GM21529 (cell line): ENCODE measurements around the gene TMEM63A.
A peak's percentile ranks its signal among the peaks of the same experiment; 100 is the strongest.
"Not testable (repeated sequence)": the region's sequence is repeated elsewhere in the genome, so short reads cannot be mapped to it uniquely, and the experiment has no call there.

Experiments used
- ATAC-seq: cut with Tn5 transposase; IDR thresholded peaks from one replicate; pipeline ENCODE4 v1.9.1; 2021; ENCODE audit not compliant: unreplicated experiment

The TMEM63A gene

GRCh38 chr1:225881959-225882693, at the start of gene TMEM63A:
Gene TMEM63A (minus strand): TSS chr1:225882380. CDS start chr1:225877580, 4,800 bp downstream.
- peak; percentile 76 for ATAC-seq

- no peak for ATAC-seq
These were observed 49.3 kb upstream of the TMEM63A start for GRCh38 chr1:225931270-225932136.

DNA sequence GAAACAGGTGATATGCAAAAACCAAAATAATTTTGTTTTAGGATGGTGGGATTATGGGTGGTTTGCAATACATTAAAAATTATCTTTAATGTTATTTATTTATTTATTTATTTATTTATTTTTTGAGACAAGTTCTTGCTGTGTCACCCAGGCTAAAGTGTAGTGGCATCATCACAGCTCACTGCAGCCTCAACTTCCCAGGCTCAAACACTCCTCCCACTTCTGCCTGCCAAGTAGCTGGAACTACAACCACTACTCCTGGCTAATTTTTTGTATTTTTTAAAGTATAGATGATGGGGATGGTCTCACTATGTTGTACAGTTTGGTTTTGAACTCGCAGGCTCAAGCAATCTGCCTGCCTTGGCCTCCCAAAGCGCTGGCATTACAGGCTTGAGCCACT, 48.4 kb upstream of the TMEM63A start:
- ATAC-seq, result no peak

DNA sequence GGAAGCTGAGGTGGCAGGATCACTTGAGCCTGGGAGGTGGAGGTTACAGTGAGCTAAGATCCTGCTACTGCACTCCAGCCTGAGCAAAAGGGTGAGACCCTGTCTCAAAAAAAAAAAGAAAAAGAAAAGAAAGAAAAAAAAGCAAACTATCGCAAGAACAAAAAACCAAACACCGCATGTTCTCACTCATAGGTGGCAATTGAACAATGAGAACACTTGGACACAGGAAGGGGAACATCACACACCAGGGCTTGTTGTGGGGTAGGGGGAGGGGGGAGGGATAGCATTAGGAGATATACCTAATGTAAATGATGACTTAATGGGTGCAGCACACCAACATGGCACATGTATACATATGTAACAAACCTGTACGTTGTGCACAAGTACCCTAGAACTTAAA, 47.3 kb upstream of the TMEM63A start:
- not testable (repeated sequence) for ATAC-seq

DNA sequence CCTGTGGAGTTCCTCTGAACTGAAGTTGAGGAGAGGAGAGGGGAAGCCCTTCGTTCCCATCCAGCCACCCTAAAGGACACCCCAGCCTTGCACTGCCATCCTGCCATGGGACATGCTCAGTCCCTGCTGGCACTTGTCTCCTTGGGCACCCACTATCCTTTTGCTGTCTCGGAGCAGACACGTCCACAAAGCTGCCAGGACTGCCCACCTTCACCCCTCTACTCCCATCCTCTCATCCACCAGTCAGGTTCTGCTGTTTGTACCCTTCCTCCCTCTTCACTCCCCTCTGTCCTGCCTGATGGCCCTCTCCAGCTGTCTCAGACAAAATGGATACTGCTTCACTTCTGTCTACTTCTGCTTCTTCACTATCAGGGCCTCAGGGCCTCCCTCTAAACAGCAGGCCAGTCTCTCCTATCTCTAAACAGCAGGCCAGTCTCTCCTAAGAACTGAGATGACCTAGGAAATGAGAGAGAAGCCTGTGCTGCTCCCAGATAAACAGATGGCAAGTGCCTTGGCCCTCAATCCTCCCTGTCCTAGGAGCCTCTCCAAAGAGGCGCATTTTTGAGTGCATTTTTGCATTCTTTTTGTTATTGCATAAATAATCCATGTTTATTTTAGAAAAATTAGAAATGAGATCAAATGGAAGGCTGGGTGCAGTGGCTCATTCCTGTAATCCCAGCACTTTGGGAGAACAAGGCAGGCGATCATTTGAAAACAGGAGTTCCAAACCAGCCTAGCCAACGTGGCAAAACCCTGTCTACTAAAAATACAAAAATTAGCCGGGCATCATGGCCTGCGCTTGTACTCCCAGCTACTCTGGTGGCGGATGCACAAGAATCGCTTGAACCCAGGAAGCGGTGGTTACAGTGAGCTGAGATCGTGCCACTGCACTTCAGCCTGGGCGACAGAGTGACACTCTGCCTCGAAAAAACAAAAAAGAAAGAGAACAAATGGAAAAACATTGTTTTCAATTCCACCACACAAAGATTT, 46.3 kb upstream of the TMEM63A start:
- ATAC-seq, result no peak

- no peak for ATAC-seq
These were observed 44.5 kb upstream of the TMEM63A start for GRCh38 chr1:225926551-225927113.

DNA sequence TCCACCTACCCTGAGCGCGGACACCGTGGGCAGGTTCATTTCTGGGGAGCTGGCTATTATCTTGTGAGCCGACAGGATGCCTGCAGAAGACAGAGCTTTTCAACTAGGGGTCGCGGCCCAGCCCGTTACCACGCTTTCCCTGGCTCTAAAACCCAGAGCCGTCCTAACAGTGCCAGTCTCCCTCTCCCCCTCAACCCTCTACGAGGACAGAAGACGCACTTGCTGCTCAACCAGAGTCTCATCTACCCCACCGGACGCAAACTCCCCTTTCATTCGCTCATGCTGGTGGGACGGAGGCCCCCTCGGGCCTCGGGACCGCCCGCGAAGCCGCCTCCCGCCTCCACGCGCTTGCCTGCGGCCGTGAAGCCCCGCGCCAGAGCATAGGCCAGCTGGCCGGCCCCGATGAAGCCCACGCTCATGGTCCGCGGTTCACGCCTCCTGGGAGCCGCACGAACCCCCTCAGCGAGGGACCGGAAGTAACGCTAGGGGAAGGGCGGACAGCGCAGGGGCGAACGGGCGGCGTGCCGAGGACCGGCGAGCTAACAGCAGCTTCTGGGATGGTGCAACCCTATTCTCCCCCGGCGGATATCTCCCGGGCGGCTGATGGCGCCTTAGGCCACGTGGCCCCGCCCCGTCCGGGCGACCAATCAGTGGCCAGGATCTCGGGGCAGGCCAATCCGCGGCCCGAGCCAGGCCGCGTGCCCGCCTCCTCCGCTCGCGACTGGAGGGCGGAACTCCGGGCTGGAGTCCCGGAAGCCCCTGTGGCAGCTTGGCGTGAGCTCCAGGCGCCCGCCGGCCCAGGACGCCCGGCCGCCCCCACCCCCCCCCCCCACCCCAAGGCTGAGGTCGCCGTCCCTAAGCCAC, 41.7 kb upstream of the TMEM63A start, which contains the start of gene PYCR2:
Gene PYCR2 (minus strand): TSS at position 559 of the 864 bp plus-strand sequence. CDS start 140 bp downstream, at position 419.
- peak; percentile 97 for ATAC-seq

- no peak for ATAC-seq
These were observed 41.2 kb upstream of the TMEM63A start for GRCh38 chr1:225923381-225923691.

- ATAC-seq, result no peak
These were observed 39.8 kb upstream of the TMEM63A start for GRCh38 chr1:225921734-225922709.

GRCh38 chr1:225919906-225920305, 37.7 kb upstream of the TMEM63A start:
- ATAC-seq, result no peak

GRCh38 chr1:225918280-225918679, 36.1 kb upstream of the TMEM63A start:
- ATAC-seq, result no peak

DNA sequence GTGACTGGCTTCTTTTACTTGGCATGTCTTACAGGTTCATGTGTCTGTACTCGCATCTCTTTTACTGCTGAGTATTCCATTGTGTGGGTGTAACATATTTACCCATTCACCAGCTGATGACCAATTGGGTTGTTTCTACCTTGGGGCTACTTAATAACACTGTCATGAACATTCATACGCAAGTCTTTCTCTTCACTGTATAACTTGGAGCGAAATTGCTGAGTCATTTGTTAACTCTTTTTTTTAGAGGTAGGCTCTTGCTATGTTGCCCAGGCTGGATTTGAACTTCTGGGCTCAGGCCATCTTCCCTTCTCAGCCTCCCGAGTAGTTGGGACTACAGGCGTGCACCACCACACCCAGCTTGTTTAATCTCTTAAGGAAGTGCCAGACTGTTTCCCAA, 35.4 kb upstream of the TMEM63A start:
- no peak for ATAC-seq

GRCh38 chr1:225917101-225917500, 34.9 kb upstream of the TMEM63A start:
- ATAC-seq, result no peak

DNA sequence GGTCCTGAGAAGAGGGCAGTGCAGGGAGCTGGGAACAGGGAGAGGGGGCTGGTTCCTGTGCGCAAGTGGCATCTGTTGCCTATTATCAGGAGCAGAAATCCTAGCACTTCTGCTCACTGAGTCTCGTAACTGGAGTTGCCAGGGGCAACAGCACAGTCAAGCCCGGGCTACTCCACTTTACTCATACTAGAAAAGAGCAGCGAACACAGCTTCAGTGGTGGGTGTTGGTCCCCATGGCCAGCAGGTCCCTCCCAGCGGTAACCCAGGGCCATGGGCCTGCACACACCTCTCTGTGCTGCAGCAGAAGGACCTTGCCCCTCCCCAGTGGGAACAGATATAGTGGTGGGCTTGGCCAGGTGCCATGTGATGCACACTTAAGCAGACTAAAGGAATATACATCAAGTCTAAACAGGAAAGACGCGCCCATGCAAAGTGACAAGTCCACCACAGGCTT, 33.4 kb upstream of the TMEM63A start:
- no peak for ATAC-seq

- no peak for ATAC-seq
These were observed 32.8 kb upstream of the TMEM63A start for GRCh38 chr1:225914947-225915346.

DNA sequence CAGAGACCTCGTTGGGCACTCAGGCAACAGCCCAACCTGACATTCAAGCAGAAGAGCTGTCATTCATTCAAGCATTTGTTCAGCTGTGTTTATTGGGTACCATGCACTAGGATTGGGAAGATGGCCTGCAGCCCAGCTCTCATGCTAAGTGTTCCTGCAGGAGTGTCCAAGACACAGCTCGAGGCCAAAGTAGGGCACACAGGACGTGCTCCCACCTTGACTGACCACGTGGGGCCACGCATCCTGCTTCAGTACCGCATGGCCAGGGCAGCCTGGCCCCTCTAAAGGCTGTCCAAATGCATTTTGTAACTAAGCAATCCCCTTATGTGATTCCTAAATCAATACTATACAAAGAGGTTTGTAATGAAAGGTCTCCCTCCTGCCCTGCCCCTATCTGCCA, 32.2 kb upstream of the TMEM63A start:
- ATAC-seq, result no peak

GRCh38 chr1:225911191-225912130, 29.3 kb upstream of the TMEM63A start:
- ATAC-seq, result peak; percentile 84
